Fibroblast of skin of right quadriceps (primary cell): ENCODE measurements around the gene DLL1.

ENCODE experiments used
- DNase-seq: peaks from one replicate; pipeline ENCODE4 v3.0.0-alpha.2; 2013

DLL1 gene

GRCh38 chr6:170248861-170249600, 41.8 kb downstream of the DLL1 start:
- DNase-seq, result no peak

- no peak for DNase-seq
These were observed 42.6 kb downstream of the DLL1 start for GRCh38 chr6:170248111-170248805.

GRCh38 chr6:170247178-170247701, 43.6 kb downstream of the DLL1 start:
- DNase-seq, result no peak

- DNase-seq, result no peak
These were observed 45.3 kb downstream of the DLL1 start for GRCh38 chr6:170245475-170245992.

GRCh38 chr6:170244721-170245474, 46.0 kb downstream of the DLL1 start:
- DNase-seq, result no peak

- DNase-seq, result no peak
These were observed 47.0 kb downstream of the DLL1 start for GRCh38 chr6:170243791-170244291.

GRCh38 chr6:170243386-170243785, 47.5 kb downstream of the DLL1 start:
- no peak for DNase-seq

- no peak for DNase-seq
These were observed 51.9 kb downstream of the DLL1 start for GRCh38 chr6:170238741-170239565.

- DNase-seq, result no peak
These were observed 52.7 kb downstream of the DLL1 start for GRCh38 chr6:170237999-170238740.

GRCh38 chr6:170236131-170236836, 54.6 kb downstream of the DLL1 start:
- DNase-seq, result no peak

GRCh38 chr6:170235391-170236125, 55.3 kb downstream of the DLL1 start:
- no peak for DNase-seq

- no peak for DNase-seq
These were observed 56.5 kb downstream of the DLL1 start for GRCh38 chr6:170234419-170234818.

- no peak for DNase-seq
These were observed 57.3 kb downstream of the DLL1 start for GRCh38 chr6:170233286-170234205.
